A549 treated with GW870086 at 1 μM for 4 hours (cell line): ENCODE measurements around the gene TSPAN18. TPM values are rescaled to one million over a fixed set of nuclear protein-coding genes. Genes with fewer than 3 reads are reported as not detected.

Experiments
- total RNA-seq: library from RNA; stranded (reverse); fragments of 200-300 nt; extraction: Qiagen RNA extraction; gene quantifications from 5 replicates; pipeline ENCODE4 v1.2.3, GENCODE V29; 2022; ENCODE audit warnings: low read depth

The TSPAN18 gene, protein sequence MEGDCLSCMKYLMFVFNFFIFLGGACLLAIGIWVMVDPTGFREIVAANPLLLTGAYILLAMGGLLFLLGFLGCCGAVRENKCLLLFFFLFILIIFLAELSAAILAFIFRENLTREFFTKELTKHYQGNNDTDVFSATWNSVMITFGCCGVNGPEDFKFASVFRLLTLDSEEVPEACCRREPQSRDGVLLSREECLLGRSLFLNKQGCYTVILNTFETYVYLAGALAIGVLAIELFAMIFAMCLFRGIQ
- 1.9 to 3.5 TPM (median 2.4 TPM) in 5 replicates for total RNA-seq

DNA sequence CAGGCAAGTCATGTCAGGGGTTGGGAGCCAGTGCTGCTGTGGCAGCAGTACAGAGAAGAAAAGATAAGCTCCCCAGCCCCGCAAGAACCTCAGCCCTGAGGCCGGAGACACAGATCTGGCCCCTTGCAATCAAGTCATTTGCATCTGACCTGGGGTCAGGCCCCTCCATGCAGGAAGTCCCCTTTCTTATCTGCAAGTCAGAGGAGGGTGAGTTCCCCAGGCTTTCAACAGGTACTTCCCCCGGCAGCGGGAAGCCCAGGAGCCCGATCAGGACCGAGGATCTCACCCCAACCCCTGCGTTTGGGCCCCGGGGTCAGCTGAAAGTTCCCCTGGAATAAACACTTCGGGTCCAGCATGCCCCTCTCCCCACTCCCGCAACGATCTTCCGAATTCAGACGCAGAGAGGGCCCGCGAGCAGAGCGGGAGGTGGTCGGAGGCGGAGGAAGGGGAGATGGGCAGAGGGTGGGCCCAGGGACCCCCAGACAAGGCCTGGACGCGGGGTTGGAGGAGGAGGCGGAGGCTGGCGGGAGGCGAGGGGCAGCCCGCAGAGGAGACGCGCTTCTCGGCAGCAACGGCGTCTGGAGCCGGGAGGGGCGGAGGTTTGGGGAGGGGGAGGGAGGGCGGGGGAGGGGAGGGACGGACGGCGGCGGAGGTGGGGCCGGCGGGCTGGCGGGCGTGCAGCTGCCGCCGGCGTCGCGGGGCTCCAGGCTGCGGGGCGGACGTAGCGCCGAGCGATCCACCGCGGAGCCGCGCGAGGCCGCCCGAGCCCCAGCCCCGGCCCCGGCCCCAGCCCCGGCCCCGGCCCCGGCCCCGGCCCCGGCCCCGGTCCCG lies at the start of gene TSPAN18:
TSS of gene TSPAN18 (plus strand) at position 680 of the 831 bp plus-strand sequence. CDS start 179,455 bp downstream, outside the sequence.

DNA sequence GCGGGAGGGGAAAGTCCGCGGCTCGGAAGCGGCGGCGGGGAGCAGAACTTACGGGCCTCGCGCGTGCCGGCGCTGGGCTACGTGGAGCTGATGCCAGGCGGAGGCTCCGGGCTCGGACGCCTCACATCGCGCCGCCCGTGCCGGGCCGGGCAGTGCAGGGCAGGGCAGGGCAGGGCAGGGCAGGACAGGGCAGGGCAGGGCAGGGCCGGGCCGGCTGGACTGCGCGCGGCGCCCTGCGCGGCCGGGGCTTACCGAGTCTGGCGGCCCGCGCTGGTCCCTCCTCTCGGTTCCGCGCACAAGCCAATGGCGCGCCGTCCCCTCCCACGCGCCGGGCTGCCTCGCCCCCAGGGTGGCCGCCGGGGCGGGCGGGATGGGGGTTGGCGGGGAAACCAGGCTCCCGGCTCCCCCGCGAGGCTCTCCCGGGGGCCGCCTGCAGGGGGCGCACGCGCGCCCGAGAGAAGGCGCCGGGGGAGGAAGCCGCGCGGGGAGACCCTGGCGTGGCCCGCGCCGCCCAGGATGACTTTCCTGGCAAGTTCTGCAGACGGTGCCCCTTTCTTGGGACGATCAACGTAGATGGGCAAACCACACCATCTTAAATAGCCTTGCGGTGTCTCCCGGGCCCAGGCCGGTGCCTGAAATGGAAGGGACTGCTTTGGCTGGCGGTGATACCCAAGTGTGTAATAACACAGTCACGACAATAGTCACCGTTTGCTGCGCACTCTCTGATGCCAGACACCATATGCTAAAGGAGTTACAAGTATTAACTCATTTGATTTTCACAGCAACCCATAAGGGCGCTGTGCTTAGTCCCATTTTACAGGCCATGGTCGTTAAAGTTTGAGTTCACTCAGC lies 224.1 kb downstream of the TSPAN18 start, which contains the start of gene TP53I11:
TSS of gene TP53I11 (minus strand) at position 259 of the 852 bp plus-strand sequence. CDS start 12,548 bp downstream, outside the sequence.

Other genes starting within 250 kb of the TSPAN18 start
- gene CD82, start 161.3 kb upstream of the TSPAN18 start, total RNA-seq: 3.7 to 9.2 TPM (median 7.0 TPM) in 5 replicates
- 39.5 to 49.1 TPM (median 44.7 TPM) in 5 replicates for gene TP53I11, start 223.9 kb downstream of the TSPAN18 start, total RNA-seq